HL-60/S4 treated with phorbol 12-myristate 13-acetate at 8.2 ng/mL for 4 days and 3 days (cell line): Measurements from ENCODE around the gene CIROP.

ENCODE experiments used
- in situ Hi-C: fragments of 300-500 bp; cut with MboI; formaldehyde crosslinking; loops from 2 replicates; pipeline ENCODE4 v1.15.0; 2022; ENCODE audit warnings: low sequenced_read_pairs

Gene CIROP

DNA sequence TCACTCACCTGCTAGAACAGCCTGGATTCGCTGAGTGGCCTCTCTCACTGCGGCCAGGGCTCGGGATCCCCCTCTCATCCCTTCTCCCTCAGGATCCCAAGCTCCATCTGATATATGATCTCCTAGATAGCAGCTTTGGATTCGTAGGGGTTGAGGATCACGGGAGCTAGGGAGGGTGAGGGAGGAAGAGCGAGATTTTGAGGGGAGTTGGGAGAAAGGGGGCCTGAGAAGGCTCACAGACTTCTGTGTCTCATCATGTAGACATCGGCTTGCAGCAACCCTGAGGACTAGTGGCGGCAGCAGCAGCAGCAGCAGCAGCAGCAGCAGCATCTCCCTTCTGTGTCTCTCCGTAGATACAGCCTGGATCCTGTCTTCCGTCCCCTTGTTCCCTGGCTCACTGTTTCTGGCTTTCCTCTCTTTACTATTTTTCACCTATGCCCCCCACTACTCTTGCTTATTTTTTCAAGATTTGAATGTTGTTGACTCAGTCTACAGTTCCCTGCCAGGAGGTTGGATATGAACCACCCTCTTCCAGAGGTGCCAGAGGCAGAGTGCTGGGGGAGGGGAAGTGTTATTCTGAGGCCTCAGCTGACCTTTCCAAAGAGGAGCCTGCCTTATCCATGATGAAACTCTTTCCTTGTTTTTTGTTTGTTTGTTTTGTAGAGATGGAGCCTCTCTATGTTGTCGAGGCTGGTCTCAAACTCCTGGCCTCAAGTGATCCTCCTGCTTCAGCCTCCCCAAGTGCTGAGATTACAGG is at the start of gene CIROP:
Gene CIROP (minus strand): TSS at position 399 of the 757 bp plus-strand sequence. CDS start 69 bp downstream, at position 330.
- in situ Hi-C loops: no loop called here

DNA sequence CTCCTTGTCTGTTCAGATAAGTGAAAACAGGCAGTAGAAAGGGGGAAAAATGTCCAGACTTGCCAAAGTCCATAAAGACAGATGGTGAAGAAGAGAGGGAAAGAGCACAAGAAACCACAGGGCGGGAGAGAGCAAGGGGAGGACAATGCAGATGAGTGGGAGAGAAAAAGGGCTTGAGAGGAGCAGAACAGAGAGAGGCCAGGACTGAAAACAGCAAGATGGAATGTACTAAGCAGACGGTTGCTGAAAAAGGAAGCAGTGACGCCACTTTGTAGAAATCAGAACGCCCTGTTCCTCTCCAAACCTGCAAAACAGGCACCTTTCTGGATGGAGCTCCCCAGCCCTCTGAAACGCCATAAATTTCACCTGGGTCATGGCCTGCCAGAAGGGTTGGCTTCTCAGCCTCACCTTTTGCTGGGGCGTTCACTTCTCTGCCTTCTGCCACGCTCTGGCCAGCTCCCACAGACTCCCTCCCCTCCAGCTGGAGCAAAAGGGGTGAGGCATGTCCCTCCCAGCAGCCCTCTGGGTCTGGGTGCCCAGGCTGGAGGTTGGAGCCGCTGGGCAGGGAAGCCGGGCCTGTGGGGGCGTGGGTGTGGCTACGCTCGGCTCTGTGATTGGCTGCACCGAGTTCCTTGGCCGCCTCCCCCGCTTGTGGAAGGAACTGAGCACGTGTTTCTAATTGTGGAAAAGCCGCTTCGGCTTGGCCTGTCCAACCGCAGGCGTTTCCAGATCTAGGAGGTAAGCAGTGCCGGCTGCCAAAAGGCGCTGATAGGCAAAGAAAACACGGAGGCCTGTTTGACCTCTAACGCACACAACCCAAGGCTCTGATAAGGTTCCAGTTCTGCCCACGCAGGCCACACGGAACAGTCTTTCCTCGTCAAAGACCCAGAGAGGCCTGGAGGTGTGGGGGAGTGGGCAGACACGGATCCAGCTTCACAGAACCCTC is 49.3 kb upstream of the CIROP start:
- in situ Hi-C loops: no loop called here

DNA sequence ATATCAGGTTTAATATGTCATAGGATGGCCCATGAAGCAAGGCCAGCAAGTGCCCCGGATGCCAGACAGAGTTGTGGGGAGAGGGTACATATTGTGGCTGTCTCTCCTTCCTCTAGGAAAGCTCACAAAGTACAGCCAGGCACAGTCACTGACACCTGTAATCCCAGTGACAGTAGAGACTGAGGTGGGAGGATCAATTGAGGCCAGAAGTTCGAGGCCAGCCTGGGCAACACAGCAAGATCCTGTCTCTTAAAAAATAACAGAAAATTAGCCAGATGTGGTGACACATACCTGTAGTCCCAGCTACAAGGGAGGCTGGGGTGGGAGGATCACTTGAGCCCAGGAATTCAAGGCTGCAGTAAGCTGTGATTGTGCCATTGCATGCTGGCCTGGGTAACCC is 46.6 kb upstream of the CIROP start:
- in situ Hi-C loops: no loop called here

DNA sequence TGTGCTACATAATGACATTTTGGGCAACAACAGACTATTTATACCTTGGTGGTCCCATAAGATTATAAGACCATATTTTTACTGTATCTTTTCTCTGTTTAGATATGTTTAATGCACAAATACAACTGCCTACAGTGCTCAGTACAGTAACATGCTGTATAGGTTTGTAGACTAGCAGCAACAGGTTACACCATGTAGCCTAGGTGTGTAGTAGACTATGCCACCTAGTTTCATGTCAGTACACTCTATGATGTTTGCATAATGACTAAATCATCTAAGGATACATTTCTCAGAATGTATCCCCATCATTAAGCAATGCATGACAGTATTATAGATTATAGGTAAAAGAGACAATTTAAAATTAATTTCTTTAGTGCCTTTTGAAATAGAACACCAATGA is 45.0 kb upstream of the CIROP start:
- in situ Hi-C loops: no loop called here

- in situ Hi-C loops: no loop called here
These were observed 43.9 kb upstream of the CIROP start for GRCh38 chr14:23148591-23149249.

DNA sequence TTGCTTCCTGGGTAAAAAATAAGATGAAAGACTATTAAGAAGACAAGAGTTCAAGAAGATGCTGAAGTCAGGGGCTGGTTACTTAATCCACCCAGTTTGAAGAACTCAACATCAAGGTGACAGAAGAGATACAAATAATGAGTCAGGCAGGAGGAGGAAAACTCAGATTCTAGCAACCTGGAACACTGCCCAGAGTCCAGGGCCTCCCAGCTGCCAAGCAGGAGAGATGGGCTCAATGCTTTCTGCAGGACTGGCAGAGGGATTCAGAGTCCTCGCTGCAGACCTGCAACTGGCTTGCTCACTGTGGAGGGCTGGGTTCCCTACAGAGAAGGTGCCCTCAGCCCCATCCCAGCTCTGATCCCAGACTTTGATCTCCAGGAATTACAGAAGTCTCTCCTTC is 42.9 kb upstream of the CIROP start:
- in situ Hi-C loops: no loop called here

DNA sequence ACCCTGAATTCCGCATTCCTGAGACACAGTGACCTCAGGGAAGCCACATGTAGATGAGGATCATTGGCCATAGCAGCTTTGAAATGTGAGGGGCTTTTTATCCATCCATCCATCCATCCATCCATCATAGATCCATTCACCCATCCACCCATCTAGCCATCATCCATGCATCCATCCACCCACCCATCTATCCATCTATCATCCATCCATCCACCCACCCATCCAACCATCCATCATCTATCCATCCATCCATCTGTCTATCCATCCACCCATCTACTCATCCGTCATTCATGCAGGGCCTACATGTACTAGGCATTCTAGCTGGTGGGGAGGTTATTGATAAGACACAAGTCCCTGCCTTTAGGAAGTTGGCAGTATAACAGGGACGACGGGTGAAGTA is 42.2 kb upstream of the CIROP start:
- in situ Hi-C loops: no loop called here

GRCh38 chr14:23146351-23146910 is 41.6 kb upstream of the CIROP start:
- in situ Hi-C loops: no loop called here

GRCh38 chr14:23145794-23146350 is 41.1 kb upstream of the CIROP start:
- in situ Hi-C loops: no loop called here

DNA sequence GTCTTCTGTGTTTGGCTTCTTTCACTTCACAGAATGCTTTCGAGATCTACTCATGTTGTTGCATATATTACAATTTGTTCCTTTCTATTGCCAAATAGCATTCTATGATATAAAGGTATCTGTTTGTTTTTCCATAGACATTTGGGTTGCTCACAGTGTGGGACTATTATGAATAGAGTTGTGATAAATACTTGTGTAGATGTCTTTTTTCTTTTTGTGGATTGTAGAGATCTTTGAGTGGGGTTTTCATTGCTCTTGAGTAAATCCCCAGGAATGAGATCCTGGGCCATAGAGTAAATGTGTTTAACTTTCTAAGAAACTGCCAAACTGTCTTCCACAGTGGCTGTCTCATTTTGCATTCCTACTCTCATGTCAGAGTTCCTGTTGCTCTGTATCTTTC is 39.1 kb upstream of the CIROP start:
- in situ Hi-C loops: no loop called here

GRCh38 chr14:23142826-23143225 is 38.0 kb upstream of the CIROP start:
- in situ Hi-C loops: no loop called here

GRCh38 chr14:23141706-23142444 is 37.1 kb upstream of the CIROP start:
- in situ Hi-C loops: no loop called here

- in situ Hi-C loops: no loop called here
These were observed 35.6 kb upstream of the CIROP start for GRCh38 chr14:23140371-23140770.

DNA sequence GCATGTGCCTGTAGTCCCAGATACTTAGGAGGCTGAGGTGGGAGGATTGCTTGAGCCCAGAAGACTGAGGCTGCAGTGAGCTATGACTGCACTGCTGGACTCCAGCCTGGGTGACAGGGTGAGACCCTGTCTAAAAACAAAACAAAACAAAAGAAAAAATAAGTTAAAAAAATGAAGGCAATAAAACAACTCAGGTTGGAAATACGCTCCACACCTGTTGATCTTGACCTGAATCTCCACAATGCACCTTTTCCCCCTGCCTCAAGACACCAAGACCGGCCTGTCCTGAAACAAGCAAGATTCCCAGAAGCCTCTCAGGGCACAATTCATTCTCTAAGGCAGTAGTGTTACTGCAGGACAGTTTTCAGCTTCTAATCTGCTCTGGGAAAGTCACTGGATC is 35.1 kb upstream of the CIROP start:
- in situ Hi-C loops: no loop called here

- in situ Hi-C loops: no loop called here
These were observed 33.2 kb upstream of the CIROP start for GRCh38 chr14:23137813-23138535.

DNA sequence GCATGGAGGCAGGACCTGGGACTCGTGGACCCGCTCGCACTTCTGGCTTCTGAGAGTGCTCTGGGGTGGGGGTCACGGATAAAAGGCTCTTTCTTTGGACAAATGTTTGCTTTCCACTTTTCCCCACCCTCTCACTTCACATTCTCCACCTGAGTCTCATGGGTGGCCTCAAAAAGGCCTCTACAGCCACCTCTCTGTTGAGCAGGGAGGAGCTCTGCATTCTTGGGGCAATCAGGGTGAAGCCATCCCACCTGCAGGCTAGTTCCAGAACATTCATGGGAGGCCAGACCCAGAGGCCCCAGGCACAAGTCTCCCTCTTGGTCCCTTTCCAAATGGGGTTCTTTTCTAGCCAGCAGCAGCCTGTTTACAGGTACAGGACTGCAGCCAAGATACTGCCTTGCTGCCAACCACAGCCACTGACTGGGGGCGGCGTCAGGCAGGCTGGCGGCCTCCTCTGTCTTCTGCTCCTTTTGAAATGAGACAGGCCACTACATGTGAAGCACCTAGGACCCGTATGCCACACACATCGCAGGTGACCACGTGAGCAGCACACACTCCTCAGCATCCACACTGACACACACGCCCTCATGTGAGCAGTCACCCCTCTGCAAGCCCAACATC is 32.5 kb upstream of the CIROP start:
- in situ Hi-C loops: no loop called here

- in situ Hi-C loops: no loop called here
These were observed 31.9 kb upstream of the CIROP start for GRCh38 chr14:23136566-23137133.

- in situ Hi-C loops: no loop called here
These were observed 28.2 kb upstream of the CIROP start for GRCh38 chr14:23132970-23133369.

- in situ Hi-C loops: no loop called here
These were observed 26.7 kb upstream of the CIROP start for GRCh38 chr14:23131482-23131881.
